GM20431 (cell line): ENCODE data around the gene TBCD.

ENCODE experiments used
- in situ Hi-C: fragments of 300-500 bp; cut with MseI, MboI; formaldehyde crosslinking; loops from one replicate; pipeline ENCODE4 v1.15.0; 2020; ENCODE audit warnings: low sequenced_read_pairs; ENCODE audit not compliant: unreplicated experiment

The TBCD gene

GRCh38 chr17:82843904-82844680 lies 92.2 kb downstream of the TBCD start:
- in situ Hi-C loops = no loop called here

GRCh38 chr17:82844796-82845162 lies 92.9 kb downstream of the TBCD start:
- in situ Hi-C loops = no loop called here

- in situ Hi-C loops = no loop called here
Observed at GRCh38 chr17:82845163-82845807, 93.4 kb downstream of the TBCD start.

- in situ Hi-C loops = no loop called here
Observed at GRCh38 chr17:82846061-82846691, 94.3 kb downstream of the TBCD start.

DNA sequence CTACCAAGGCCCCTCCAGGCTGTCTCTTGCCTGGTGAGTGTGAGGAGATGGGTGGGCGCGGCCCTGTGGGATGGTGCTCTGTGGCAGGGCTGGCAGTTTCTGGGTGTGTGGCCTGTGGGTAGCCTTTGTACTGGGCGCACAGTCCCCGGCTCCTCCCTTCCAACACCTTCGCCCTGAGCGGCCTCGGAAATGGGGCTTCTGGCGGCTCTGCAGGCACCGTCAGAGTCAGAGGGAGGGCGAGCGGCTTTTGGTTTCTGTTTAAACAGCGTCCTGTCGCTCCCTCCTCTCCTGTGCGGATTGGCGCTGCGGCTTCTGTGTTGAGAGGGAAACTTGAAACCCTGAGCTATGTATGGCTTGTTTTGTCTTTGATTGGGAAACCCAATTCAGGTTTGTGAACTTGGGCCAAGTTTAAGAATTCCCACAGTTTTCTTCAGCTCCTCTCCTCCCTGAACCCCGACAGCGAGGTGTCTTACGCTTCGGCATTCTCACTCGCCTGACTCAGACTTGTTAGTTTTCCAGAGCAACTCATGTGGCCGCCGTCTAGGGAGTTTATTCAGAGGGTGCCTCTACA lies 96.2 kb downstream of the TBCD start:
- in situ Hi-C loops = no loop called here

DNA sequence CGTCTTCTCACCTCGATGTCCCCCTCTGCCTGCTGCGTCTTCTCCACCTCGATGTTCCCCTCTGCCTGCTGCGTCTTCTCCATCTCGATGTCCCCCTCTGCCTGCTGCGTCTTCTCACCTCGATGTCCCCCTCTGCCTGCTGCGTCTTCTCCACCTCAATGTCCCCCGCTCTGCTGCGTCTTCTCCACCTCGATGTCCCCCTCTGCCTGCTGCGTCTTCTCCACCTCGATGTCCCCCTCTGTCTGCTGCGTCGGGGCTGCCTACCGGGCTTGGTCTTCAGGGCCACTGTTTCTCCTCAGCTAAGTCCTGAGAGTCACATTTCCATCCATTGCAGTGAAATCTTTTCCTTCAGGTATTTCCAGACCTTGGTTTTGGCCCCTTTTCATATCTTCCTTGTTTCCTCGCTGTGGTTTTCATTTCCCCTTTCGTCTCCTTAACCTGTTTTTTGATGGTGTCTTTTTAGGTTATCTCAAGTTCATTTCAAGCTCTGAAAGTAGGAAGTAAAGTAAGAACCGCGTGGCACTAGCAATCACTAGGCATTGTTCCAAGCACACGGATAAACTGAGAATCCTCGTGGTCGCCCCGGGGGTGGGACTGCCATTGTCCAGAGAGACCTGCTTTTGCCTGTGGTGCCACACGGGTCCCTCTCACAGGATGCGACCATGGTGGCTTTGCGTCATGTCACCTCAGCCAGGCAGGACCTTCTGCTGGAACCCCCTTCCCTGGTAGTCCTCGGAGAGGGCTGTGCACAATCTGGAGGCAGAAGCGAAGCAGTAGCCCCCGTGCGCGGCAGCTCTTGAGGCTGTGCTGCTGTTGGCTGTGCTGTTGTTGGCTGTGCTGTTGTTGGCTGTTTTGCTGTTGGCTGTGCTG lies 97.4 kb downstream of the TBCD start:
- in situ Hi-C loops = no loop called here

- in situ Hi-C loops = no loop called here
Observed at GRCh38 chr17:82851381-82851780, 99.5 kb downstream of the TBCD start.

GRCh38 chr17:82854226-82854625 lies 102.4 kb downstream of the TBCD start:
- in situ Hi-C loops = no loop called here

- in situ Hi-C loops = no loop called here
Observed at GRCh38 chr17:82856361-82856760, 104.5 kb downstream of the TBCD start.

DNA sequence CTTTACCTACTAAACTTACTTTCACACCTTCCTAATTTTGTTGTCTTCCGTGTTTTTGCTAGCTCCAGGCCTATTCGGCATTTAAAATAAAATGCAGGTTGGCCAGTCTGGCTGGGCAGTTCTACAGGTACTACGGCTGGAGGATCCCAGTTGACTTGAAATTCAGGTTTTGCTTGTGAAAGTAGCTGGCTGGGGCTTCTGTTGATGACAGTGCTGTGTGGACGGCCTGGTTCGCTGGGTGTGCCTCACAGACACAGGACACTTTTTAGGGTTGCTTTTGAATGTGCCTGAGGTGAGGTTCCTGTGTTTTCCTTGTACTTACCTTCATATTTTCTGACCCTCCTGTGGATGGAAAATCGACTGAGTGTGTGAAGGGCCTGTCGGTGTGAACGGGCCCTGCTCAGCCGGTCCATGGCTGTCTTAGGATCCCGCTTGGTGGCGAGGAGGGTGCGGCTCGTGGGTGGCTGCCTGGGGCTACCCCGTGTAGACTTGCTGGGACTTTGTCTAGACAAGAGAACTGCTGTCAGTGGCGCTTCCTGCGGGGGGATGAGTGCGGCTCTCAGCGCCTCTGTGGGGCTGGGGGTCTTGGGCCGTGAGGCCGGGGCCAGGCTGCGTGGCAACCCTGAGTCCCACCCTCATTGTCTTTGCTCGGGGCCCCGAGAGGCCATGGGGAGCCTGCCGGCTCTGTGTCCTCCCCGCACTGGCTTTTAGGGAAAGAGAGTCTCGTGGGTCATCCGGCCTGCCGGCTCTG lies 106.7 kb downstream of the TBCD start:
- in situ Hi-C loops = no loop called here

DNA sequence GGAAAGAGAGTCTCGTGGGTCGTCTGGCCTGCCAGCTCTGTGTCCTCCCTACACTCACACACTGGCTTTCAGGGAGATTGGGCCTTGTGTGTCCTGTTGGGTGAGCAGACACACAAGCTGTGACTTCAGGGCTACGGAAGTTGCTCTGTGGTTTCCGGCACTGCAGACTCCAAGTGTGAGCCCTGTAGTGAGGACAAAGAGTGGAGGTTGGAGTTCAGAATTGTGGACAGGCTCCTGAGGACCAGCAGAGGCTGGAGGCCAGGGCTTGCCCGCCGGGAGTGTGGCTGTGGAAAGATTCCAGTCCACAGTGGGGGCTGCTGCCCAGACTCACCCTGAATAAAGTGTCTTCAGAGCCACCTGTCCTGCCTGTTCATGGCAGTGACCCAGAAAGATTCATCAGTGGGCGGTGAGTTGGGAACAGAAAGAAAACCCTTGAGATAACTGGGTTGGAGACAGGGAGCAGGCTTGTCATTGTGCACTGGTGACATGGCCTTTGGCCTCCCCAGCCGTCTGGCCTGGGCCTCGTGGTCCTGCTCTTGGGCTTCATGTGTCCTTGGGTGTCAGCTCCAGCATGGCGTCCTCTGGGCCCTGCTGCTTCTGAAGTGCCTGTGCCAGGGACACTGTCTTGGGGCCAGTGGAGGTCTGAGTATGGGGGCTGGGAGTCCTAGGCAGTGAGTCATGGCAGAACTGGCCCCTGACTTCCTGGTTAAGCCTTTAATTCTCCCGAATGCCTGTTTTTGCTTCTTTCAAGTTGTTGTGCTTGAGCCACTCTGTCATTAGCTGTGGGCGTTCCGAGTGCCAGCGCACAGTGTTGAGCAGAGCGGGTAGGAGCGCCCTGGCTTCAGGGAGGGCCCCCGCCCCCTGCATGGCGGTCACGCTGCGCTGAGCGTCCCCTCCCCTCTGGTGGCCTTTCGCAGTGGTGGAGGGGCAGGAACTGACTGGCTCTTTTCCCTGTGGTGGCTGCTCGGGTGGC lies 107.9 kb downstream of the TBCD start:
- in situ Hi-C loops = no loop called here

DNA sequence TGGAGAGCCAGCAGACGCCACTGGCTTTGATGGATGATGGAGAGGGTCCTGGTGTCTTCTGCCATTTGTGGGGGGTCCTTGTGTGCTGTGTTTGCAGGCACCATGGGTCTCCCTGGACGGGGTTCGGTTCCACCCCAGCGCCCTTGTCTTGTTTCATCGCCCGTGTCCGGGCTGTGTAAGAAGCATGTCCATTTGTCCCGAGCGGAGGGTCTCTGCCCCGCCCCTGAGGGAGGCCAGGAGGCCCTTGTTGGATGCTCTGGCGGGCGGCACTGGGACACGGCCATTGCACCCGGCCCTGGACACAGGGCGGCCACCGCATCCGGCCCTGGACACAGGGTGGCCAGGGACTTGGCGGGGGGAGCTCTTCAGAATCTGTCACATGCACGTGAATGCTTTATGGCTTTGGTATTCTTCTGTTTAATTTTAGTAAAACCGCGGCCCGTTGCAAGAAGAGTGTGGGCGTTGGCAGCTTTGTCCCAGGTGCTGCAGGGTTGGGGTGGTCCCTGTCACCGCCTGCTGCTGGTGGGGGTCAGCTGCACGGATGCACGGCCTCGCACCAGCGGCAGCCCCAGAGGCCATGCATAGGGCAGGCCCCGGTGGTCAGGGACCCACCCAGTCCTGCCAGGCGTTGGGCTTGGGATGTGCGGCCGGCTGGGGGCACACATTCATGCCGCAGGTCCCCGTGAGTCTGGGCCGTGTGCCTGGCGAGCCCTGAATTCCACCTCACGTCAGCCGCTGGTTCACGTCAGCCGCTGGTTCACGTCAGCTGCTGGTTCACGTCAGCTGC lies 108.9 kb downstream of the TBCD start:
- in situ Hi-C loops = no loop called here

DNA sequence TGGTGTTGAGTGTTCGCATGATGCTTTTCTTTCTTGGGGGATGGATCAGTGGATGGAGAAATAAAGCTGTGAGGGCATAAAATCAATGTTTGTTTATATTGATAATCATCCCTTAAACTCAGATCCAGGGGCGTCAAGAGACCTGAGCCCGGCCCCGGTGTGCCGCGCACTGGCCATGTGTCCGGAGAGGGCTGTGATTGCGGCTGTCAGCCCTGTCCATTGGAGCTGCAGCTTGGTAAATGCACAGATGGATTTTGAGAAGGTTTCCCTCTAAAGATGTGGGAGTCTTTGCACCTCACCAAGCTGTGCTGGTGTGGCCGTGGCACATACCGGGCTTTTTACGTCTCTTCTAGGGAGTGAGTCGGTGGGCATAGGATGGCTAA lies 109.5 kb downstream of the TBCD start:
- in situ Hi-C loops = no loop called here

GRCh38 chr17:82862191-82862590 lies 110.3 kb downstream of the TBCD start:
- in situ Hi-C loops = no loop called here

DNA sequence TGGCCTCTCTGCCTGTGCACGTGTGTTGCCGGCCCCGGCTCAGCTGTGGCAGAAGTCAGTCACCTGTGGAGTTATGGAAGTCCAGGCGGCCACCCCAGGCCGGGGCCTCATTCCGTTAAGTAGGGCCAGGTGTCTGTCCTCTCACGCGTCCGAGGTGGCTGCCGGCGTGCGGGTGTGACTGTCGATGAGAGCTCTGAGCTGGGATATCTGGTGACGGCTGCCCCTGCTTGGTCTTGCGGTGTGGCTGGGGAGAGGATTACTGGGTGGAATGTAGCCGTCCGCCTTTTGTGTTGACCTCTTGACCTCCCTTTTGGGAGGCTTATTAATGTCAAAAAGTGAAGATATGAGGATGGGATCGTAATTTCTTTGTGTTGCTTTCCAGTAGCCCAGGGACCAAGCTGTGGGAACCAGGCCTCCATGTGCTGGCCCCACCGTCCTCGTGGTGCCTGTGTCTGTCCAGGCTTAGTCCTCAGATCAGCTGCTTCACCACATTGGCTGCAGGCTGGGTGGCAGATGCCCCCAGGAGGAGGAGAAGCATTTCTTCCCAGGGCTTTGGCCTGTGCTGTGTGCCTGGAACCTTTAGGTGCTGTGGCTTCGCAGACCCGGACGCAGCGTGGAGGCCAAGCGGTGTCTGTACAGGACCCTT lies 111.0 kb downstream of the TBCD start:
- in situ Hi-C loops = no loop called here

DNA sequence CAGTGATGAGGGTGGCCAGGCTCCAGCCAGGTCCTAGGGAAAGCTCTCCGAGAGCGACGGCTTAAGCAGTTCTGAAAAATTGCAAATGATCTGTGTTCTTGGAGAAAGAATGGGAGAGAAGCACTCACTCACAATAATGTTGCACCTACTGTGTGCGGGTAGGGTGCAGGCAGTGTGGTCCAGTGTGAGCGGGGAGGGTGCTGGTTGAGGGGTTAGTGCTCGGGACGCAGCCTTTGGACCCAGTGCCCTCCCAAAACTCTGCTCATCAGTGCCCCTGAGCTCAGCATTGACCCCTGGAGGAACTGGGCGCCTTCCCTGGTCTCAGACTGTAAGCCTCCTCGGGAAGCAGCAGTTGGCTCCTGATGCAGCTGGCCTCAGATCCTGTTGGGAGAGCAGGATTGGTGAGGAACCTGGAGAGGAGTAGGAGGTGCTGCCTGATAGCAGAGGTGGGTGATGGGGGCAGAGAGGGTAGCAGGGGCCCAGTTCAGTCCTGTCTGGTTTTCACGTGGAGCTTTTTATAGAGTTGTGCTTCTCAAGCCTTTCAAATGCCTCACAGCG lies 111.6 kb downstream of the TBCD start:
- in situ Hi-C loops = no loop called here
